HG03175 (cell line): ENCODE results near the gene GSC2.
"Not testable (repeated sequence)": the region's sequence is repeated elsewhere in the genome, so short reads cannot be mapped to it uniquely, and the experiment has no call there.

Experiments used
- ATAC-seq: cut with Tn5 transposase; IDR thresholded peaks from one replicate; pipeline ENCODE4 v1.9.1; 2021; ENCODE audit warnings: mild to moderate bottlenecking, moderate library complexity; ENCODE audit not compliant: unreplicated experiment

GSC2 gene

GRCh38 chr22:19178065-19178656 lies 28.1 kb upstream of the GSC2 start:
- peak; percentile 34 for ATAC-seq

GRCh38 chr22:19177164-19178064 lies 27.3 kb upstream of the GSC2 start:
- no peak for ATAC-seq

GRCh38 chr22:19176732-19177131 lies 26.6 kb upstream of the GSC2 start:
- ATAC-seq: no peak

GRCh38 chr22:19176175-19176643 lies 26.1 kb upstream of the GSC2 start:
- no peak for ATAC-seq

- no peak for ATAC-seq
Measured at GRCh38 chr22:19175602-19176174, 25.6 kb upstream of the GSC2 start.

- ATAC-seq: no peak
Measured at GRCh38 chr22:19175026-19175601, 25.0 kb upstream of the GSC2 start.

GRCh38 chr22:19174106-19175025 lies 24.3 kb upstream of the GSC2 start:
- no peak for ATAC-seq

GRCh38 chr22:19173047-19174035 lies 23.2 kb upstream of the GSC2 start:
- ATAC-seq: no peak

GRCh38 chr22:19172213-19173046 lies 22.3 kb upstream of the GSC2 start:
- no peak for ATAC-seq

GRCh38 chr22:19169947-19170318 lies 19.8 kb upstream of the GSC2 start:
- no peak for ATAC-seq

- ATAC-seq: no peak
Measured at GRCh38 chr22:19169002-19169946, 19.2 kb upstream of the GSC2 start.

- no peak for ATAC-seq
Measured at GRCh38 chr22:19168088-19168890, 18.2 kb upstream of the GSC2 start.

- ATAC-seq: no peak
Measured at GRCh38 chr22:19167106-19167869, 17.2 kb upstream of the GSC2 start.

GRCh38 chr22:19166421-19166820 lies 16.3 kb upstream of the GSC2 start:
- no peak for ATAC-seq

GRCh38 chr22:19164425-19164824 lies 14.3 kb upstream of the GSC2 start:
- no peak for ATAC-seq

- not testable (repeated sequence) for ATAC-seq
Measured at GRCh38 chr22:19158649-19159048, 8.6 kb upstream of the GSC2 start.
